ENCODE measurements around the gene STRN4. TPM values are rescaled to one million over a fixed set of nuclear protein-coding genes. Genes with fewer than 3 reads are reported as not detected.

The STRN4 gene
- total RNA-seq, 2 experiments from 2014 or later: 68.0 to 115 TPM

- BruUV-seq (replicated peaks): no TSS peak
- H3K79me2 ChIP-seq (ENCODE audit: insufficient read depth, low read depth, low read length): peaks cover 25% of the 10 kb centered on the region
- TF ChIP-seq EZH2phosphoT487 (IDR thresholded peaks at IDR 0.05; ENCODE audit: borderline replicate concordance, low read depth, low read length): no peak
- TF ChIP-seq CTCF (conservative IDR thresholded peaks at IDR 0.05; ENCODE audit: low read length): no peak
- H3K4me1 ChIP-seq (ENCODE audit: insufficient read depth, low read length, poor library complexity, severe bottlenecking): peaks cover 53% of the 10 kb centered on the region
- H3K36me3 ChIP-seq (ENCODE audit: insufficient read depth, low read length): peaks cover 57% of the 10 kb centered on the region
- peaks cover 8% of the 10 kb centered on the region; the same call in 1 of the 2 replicates for H4K20me1 ChIP-seq (ENCODE audit: insufficient read depth, low read length)
- POLR2A ChIA-PET: interaction anchor here (0.9 kb wide), 1 partner anchor 126 kb away, joined by 3 read pairs; no protein-coding TSS in a partner anchor
- H3K27ac ChIP-seq (ENCODE audit: low read depth, low read length, poor library complexity, severe bottlenecking): peak overlapping the region; percentile 95
- H3K4me2 ChIP-seq (ENCODE audit: low read length): peak overlapping the region; percentile 99
- H3K9me3 ChIP-seq (ENCODE audit: low read length): no peaks in the 10 kb centered on the region
- CTCF ChIA-PET (ENCODE audit: unreplicated experiment): interaction anchor here (0.6 kb wide), 1 partner anchor 9 kb away, joined by 3 read pairs; no protein-coding TSS in a partner anchor
- intact Hi-C loops (cut with micrococcal nuclease; ENCODE audit: unreplicated experiment): loop anchor here (5.0 kb wide), 1 partner anchor 69 kb away; the partner anchor contains the start of gene SLC1A5
- no peaks in the 10 kb centered on the region for H3K9me2 ChIP-seq (ENCODE audit: insufficient read depth, low read length)
- DNase-seq (ENCODE audit: low spot score): peak; percentile 85
- peak overlapping the region; percentile 92 for H3K4me3 ChIP-seq (ENCODE audit: low read depth, low read length, poor library complexity, severe bottlenecking)
- no peak overlapping the region for H2AFZ ChIP-seq (ENCODE audit: low read length)
Measured at GRCh38 chr19:46718157-46718933, 27.9 kb downstream of the STRN4 start.

- peak; percentile 27 for DNase-seq (ENCODE audit: low spot score)
- H2AFZ ChIP-seq (ENCODE audit: low read length): no peak overlapping the region
- no peak for TF ChIP-seq EZH2phosphoT487 (IDR thresholded peaks at IDR 0.05; ENCODE audit: borderline replicate concordance, low read depth, low read length)
- no peak for TF ChIP-seq CTCF (conservative IDR thresholded peaks at IDR 0.05; ENCODE audit: low read length)
- H3K4me3 ChIP-seq (ENCODE audit: low read depth, low read length, poor library complexity, severe bottlenecking): peak overlapping the region; percentile 92
- ChIA-PET CTCF (ENCODE audit: unreplicated experiment) (interaction anchor here (0.6 kb wide), 1 partner anchor 10 kb away, joined by 3 read pairs; no protein-coding TSS in a partner anchor), POLR2A (interaction anchor here (0.9 kb wide), 1 partner anchor 127 kb away, joined by 3 read pairs; no protein-coding TSS in a partner anchor)
- H3K9me2 ChIP-seq (ENCODE audit: insufficient read depth, low read length): no peaks in the 10 kb centered on the region
- H3K79me2 ChIP-seq (ENCODE audit: insufficient read depth, low read depth, low read length): peaks cover 31% of the 10 kb centered on the region
- peaks cover 8% of the 10 kb centered on the region; the same call in 1 of the 2 replicates for H4K20me1 ChIP-seq (ENCODE audit: insufficient read depth, low read length)
- peaks cover 56% of the 10 kb centered on the region for H3K36me3 ChIP-seq (ENCODE audit: insufficient read depth, low read length)
- peak overlapping the region; percentile 95 for H3K27ac ChIP-seq (ENCODE audit: low read depth, low read length, poor library complexity, severe bottlenecking)
- peaks cover 59% of the 10 kb centered on the region for H3K4me1 ChIP-seq (ENCODE audit: insufficient read depth, low read length, poor library complexity, severe bottlenecking)
- peak overlapping the region; percentile 99 for H3K4me2 ChIP-seq (ENCODE audit: low read length)
- no TSS peak for BruUV-seq (replicated peaks)
- intact Hi-C loops (cut with micrococcal nuclease; ENCODE audit: unreplicated experiment): loop anchor here (5.0 kb wide), 1 partner anchor 70 kb away; the partner anchor contains the start of gene SLC1A5
- no peaks in the 10 kb centered on the region for H3K9me3 ChIP-seq (ENCODE audit: low read length)
Measured at GRCh38 chr19:46717716-46718143, 28.5 kb downstream of the STRN4 start.

All from OCI-LY7 (cell line).